Measurements from ENCODE around the gene SLC22A17. TPM values are rescaled to one million over a fixed set of nuclear protein-coding genes. Genes with fewer than 3 reads are reported as not detected.

Gene SLC22A17
- total and polyA plus RNA-seq, 2 of the 13 experiments (the other 11 are each of a cell fraction or from before 2014, with no cell fraction given) = 0.95 to 1.1 TPM

DNA sequence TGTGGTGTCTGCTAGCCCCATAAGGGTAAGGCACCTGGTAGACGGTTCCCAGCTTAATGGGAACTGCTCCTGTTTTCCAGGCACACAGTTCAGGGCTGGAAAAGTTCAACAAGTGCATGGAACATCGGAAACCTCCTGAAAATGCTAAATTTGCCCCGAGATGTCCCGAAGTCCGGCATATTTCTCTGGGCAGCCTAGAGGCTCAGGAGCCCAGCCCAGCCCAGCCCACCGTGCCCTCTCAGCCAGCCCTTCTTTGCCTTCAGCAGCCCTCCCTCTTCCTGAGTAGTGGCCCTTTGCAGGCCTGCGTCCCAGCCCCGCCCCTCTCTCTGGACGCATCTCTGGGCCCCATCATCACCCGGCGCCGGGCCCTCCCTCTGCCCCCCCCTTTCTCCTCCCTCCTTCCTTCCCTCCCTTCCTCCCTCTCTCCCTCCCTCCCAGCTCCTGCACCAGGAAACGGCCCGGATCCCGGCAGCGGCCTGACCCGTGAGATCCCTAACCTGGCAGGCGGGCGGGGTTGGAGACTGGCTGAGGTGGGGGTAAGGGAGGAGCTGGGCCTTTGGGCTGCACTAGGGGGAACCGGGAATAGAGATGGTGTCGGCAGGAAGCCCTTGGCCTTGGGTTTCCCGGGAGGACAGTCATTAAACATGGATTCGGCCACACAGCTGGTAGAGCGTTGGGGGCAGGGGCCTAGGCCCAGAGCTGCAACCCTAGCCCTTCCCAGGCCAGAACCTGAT lies 46.1 kb downstream of the SLC22A17 start, which contains the start of gene BCL2L2 (continued):
- TF ChIP-seq ZNF24 (IDR thresholded peaks at IDR 0.05) (0 out of 2 replicates have a peak, but pooled peaks have one; percentile 33), ZNF343 (CRISPR knock-in tag; IDR thresholded peaks at IDR 0.05) (peak; percentile 78; the same call in 1 of the 2 replicates), CENPX (CRISPR knock-in tag; IDR thresholded peaks at IDR 0.05) (no peak), PHF8 (CRISPR knock-in tag; IDR thresholded peaks at IDR 0.05) (peak; percentile 99), TAF1 (CRISPR knock-in tag; IDR thresholded peaks at IDR 0.05) (peak; percentile 94), PTBP1 (IDR thresholded peaks at IDR 0.05; ENCODE audit: low read depth, low read length, poor library complexity, severe bottlenecking) (peak; percentile 97), MEF2D (CRISPR knock-in tag; IDR thresholded peaks at IDR 0.05) (peak; percentile 96), ZNF776 (CRISPR knock-in tag; IDR thresholded peaks at IDR 0.05) (peak; percentile 60; the same call in 1 of the 2 replicates), SETDB1 (CRISPR knock-in tag; IDR thresholded peaks at IDR 0.05; ENCODE audit: borderline replicate concordance) (no peak), RBAK (CRISPR knock-in tag; IDR thresholded peaks at IDR 0.05) (peak; percentile 73; the same call in 1 of the 2 replicates), ZNF3 (CRISPR knock-in tag; IDR thresholded peaks at IDR 0.05) (0 out of 2 replicates have a peak, but pooled peaks have one; percentile 54), CREB1 (IDR thresholded peaks at IDR 0.05) (peak; percentile 99), CREB1 (CRISPR knock-in tag; IDR thresholded peaks at IDR 0.05) (no peak), ZFP62 (CRISPR knock-in tag; IDR thresholded peaks at IDR 0.05) (no peak), TMF1 (CRISPR knock-in tag; IDR thresholded peaks at IDR 0.05; ENCODE audit: low read depth) (peak; percentile 92; the same call in 1 of the 2 replicates), POLR2AphosphoS2 (IDR thresholded peaks at IDR 0.05; ENCODE audit: low read depth, low read length) (0 out of 2 replicates have a peak, but pooled peaks have one; percentile 38), MNT (IDR thresholded peaks at IDR 0.05) (peak; percentile 62), NFRKB (IDR thresholded peaks at IDR 0.05) (peak; percentile 78), RBM22 (optimal IDR thresholded peaks at IDR 0.05; ENCODE audit: low read length) (peak; percentile 87), ZNF577 (CRISPR knock-in tag; IDR thresholded peaks at IDR 0.05; ENCODE audit: borderline replicate concordance, low read depth) (no peak), MED1 (CRISPR knock-in tag; IDR thresholded peaks at IDR 0.05) (peak; percentile 94), ZNF557 (CRISPR knock-in tag; IDR thresholded peaks at IDR 0.05) (peak; percentile 24; the same call in 1 of the 2 replicates)
- TF ChIP-seq, protein P1, sequence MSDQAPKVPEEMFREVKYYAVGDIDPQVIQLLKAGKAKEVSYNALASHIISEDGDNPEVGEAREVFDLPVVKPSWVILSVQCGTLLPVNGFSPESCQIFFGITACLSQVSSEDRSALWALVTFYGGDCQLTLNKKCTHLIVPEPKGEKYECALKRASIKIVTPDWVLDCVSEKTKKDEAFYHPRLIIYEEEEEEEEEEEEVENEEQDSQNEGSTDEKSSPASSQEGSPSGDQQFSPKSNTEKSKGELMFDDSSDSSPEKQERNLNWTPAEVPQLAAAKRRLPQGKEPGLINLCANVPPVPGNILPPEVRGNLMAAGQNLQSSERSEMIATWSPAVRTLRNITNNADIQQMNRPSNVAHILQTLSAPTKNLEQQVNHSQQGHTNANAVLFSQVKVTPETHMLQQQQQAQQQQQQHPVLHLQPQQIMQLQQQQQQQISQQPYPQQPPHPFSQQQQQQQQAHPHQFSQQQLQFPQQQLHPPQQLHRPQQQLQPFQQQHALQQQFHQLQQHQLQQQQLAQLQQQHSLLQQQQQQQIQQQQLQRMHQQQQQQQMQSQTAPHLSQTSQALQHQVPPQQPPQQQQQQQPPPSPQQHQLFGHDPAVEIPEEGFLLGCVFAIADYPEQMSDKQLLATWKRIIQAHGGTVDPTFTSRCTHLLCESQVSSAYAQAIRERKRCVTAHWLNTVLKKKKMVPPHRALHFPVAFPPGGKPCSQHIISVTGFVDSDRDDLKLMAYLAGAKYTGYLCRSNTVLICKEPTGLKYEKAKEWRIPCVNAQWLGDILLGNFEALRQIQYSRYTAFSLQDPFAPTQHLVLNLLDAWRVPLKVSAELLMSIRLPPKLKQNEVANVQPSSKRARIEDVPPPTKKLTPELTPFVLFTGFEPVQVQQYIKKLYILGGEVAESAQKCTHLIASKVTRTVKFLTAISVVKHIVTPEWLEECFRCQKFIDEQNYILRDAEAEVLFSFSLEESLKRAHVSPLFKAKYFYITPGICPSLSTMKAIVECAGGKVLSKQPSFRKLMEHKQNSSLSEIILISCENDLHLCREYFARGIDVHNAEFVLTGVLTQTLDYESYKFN (CRISPR knock-in tag; conservative IDR thresholded peaks at IDR 0.05) = peak; percentile 95
- TF ChIP-seq, protein P2, sequence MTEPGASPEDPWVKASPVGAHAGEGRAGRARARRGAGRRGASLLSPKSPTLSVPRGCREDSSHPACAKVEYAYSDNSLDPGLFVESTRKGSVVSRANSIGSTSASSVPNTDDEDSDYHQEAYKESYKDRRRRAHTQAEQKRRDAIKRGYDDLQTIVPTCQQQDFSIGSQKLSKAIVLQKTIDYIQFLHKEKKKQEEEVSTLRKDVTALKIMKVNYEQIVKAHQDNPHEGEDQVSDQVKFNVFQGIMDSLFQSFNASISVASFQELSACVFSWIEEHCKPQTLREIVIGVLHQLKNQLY (CRISPR knock-in tag; IDR thresholded peaks at IDR 0.05) = 0 out of 2 replicates have a peak, but pooled peaks have one; percentile 25
- TF ChIP-seq, protein P3, sequence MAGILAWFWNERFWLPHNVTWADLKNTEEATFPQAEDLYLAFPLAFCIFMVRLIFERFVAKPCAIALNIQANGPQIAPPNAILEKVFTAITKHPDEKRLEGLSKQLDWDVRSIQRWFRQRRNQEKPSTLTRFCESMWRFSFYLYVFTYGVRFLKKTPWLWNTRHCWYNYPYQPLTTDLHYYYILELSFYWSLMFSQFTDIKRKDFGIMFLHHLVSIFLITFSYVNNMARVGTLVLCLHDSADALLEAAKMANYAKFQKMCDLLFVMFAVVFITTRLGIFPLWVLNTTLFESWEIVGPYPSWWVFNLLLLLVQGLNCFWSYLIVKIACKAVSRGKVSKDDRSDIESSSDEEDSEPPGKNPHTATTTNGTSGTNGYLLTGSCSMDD (CRISPR knock-in tag; IDR thresholded peaks at IDR 0.05) = no peak
